Measurements from ENCODE around the gene FAXC.
A peak's percentile ranks its signal among the peaks of the same experiment; 100 is the strongest.

- TF ChIP-seq CTCF (IDR thresholded peaks at IDR 0.05) (peak; percentile 56), EZH2 (IDR thresholded peaks at IDR 0.05) (no peak)
Observed at GRCh38 chr6:99282479-99283062, 66.9 kb downstream of the FAXC start.

Measured in neural progenitor cell (in vitro differentiated cells).